GM18870 (cell line): ENCODE measurements around the gene TXLNG.
"Not testable (repeated sequence)": the region's sequence is repeated elsewhere in the genome, so short reads cannot be mapped to it uniquely, and the experiment has no call there.

Source experiments
- ATAC-seq: cut with Tn5 transposase; IDR thresholded peaks from one replicate; pipeline ENCODE4 v1.9.1; 2021; ENCODE audit warnings: moderate library complexity; ENCODE audit not compliant: unreplicated experiment

TXLNG gene

GRCh38 chrX:16784440-16784839, 1.8 kb upstream of the TXLNG start:
- not testable (repeated sequence) for ATAC-seq

GRCh38 chrX:16785247-16786138, 773 bp upstream of the TXLNG start:
- no peak for ATAC-seq

DNA sequence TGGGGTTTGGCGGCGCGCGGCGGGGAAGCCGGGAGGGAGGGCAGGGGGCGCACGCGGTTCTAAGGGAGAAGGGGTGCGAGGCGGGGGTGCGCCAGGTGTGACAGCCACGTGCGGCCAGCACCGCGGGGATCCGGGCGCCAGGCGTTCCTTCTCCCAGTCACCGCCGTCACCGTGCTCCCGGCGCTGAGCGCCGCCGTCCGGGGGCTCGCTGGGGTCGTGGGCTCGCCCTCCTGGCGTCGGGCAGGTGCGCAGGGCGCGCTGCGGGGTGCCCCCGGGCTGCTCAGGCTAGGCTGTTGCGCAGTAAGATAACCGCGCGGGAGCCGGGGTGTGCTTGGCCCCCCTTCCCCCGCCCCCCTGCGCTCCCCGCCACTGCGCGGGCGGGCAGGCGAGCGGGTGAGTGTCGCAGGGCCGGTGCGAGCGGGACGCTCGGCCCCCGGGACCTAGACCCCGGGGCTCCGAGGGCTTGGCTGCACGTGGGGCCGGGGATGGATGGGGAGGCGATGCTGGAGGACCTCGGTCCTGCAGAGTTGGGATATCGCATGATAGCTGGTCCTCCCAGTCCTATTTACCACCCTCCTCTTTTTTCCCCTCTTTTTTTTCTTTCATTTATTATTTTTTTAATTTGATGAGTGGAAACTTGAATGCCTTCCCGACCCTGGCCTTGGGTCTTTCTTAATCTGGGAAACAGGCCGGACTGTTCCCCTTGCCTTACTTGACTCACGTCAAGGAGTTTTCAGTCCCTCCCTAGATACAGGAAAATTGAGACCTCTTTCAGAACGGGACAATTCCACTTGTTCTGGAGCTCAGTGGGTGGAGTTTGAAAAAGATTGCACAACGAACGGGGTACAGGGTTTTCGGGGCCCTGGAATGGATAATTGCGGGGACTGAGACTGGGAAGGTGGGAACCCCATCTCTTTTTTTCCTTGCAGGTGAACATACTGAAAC, 797 bp downstream of the TXLNG start:
- no peak for ATAC-seq

DNA sequence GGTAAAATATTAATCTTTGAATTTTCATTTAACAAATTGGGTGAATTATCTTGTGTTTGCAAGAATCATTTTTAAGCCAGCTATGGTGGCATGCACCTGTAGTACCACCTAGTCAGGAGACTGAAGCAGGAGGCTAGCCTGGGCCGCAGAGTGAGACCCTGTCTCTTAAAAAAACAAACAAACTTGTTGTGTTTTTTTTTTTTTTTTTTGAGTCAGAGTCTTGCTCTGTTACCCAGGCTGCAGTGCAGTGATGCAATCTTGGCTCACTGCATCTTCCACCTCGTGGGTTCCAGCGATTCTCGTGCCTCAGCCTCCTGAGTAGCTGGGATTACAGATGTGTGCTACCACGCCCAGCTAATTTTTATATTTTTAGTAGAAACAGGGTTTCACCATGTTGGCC, 2.2 kb downstream of the TXLNG start:
- no peak for ATAC-seq

- ATAC-seq, result no peak
Observed at GRCh38 chrX:16796298-16796697, 10.0 kb downstream of the TXLNG start.

- no peak for ATAC-seq
Observed at GRCh38 chrX:16797358-16797757, 11.1 kb downstream of the TXLNG start.

DNA sequence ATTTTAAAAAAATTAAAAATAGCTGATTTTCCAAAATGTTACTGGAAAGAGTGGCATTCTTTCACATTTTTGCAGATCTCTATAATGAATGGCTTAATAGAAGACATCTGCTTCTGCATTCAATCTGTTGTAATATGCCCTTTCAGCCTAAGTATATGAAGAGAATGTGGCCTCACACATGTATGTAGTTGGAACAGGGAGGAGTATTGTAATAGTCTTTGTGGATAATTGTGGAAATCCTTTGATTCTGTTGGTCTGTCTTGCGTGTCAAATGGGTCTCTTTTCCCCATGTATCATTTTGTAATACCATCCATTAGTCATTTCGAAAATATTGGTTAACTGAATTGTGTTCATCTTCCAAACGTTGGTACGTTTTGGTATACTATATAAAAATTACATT, 11.6 kb downstream of the TXLNG start:
- no peak for ATAC-seq

- ATAC-seq, result no peak
Observed at GRCh38 chrX:16804923-16805464, 18.7 kb downstream of the TXLNG start.

GRCh38 chrX:16807548-16807947, 21.3 kb downstream of the TXLNG start:
- no peak for ATAC-seq

GRCh38 chrX:16807976-16808542, 21.8 kb downstream of the TXLNG start:
- no peak for ATAC-seq

DNA sequence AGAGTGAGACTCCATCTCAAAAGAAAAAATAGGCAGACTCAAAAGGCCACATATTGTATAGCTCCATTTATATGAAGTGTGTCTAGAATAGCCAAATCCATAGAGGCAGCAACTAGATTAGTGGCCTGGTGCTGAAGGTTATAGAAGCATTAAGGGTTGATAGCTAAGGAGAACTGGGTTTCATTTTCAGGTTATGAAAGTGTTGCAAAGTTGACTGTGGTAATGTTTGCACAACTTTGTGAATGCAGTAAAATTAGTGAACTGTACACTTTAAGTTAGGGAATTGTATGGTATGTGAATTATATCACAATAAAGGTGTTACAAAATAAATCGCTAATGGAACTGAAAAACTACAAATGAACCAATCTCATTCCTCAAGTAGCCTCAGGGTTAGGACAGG, 28.3 kb downstream of the TXLNG start:
- no peak for ATAC-seq

DNA sequence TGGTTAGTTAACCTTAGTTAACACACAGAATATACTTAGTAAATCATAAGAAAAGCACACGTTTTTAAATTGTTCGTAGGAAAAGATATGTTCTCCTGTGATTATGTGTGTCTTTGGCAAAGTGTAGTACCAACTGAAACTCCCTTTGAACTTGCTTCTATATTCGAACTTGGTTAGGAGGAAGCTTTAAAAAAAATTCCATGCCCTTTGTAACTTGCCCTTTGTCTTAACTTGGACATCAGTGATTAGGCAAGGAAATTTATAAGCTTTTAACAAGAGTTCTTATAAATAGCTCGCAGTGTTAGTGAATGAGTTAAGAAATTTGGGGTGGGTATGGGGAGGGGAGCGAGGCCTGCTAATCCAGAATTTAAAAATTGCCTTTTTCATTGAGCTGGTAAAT, 33.4 kb downstream of the TXLNG start:
- no peak for ATAC-seq

- no peak for ATAC-seq
Observed at GRCh38 chrX:16822723-16823122, 36.5 kb downstream of the TXLNG start.

GRCh38 chrX:16825264-16826035, 39.2 kb downstream of the TXLNG start:
- no peak for ATAC-seq

- no peak for ATAC-seq
Observed at GRCh38 chrX:16826207-16826606, 39.9 kb downstream of the TXLNG start.

DNA sequence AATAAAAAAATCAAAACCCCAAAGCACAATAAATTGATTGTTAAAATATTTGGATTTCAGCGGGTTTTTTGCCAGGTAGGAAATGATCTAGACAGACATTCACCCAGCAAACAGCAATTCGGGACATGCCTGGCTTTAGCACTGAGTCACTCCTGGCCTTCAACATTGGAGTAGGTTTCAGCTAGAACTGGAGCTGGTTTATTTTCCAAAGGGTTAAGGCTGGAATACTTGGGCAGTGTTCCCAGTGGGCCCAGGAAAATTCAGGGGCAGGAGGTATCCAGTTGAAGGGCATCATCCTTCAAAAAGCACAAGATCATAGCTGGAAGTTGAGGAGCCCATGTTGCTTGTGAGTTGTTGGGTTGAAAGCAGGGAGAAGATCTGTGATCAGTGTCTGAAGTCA, 41.0 kb downstream of the TXLNG start:
- ATAC-seq, result no peak

GRCh38 chrX:16828124-16828908, 42.0 kb downstream of the TXLNG start:
- ATAC-seq, result no peak

DNA sequence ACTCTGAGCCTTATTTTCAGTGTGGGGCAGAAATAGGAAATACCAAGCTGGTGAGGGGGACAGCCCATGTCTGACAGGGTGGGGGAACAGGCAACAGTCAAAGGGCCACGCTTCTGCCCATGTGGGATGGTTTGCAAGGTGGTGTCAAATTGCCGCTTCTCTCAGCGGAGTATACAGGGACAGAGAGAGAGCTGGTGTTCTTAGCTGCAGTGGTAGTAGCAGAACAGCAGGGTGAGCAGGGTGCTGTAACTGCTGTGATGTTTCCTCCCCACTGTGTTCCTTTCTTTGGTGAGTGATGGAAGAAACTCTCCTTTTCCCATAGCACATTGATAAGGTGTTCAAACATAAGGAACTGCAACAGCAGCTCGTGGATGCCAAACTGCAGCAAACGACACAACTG, 46.0 kb downstream of the TXLNG start:
- ATAC-seq, result no peak

DNA sequence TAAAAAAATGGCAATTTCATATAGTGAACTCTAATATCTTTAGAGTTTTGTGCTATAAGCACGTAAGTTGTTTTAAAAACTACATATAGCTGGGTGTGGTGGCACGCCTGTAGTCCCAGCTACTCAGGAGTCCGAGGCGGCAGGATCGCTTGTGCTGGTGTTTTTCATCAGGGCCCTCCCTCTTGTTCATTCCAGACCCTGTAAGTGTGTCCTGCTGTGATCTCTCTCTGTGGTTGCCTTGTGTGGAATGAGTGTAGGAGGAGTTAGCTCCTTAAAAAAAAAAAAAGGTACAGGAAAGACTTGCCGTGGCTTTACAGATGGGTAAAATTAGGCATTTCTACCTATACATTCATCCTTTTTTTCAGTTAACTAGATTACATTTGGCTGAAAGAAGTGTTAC, 48.5 kb downstream of the TXLNG start:
- no peak for ATAC-seq

DNA sequence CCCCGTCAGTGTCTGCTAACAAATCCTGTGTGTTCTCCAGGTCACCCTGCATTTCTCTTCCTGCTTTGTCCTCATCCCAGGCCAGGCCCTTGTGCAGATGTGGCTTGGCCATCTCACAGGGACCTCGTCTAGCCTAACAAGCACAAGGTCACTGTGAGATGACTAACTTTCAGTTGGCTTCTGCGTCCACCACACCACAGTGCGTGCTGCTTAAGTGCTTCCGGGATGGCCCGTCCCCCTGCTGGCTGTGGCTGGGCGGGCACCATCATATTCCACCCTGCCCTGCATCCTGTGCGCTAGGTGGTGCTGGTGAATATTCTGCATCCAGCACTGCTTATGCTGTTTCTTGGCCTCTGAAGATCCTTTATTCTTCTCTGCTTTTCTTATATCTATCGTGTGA, 50.1 kb downstream of the TXLNG start:
- no peak for ATAC-seq
